ENCODE measurements around the gene KLHL26.

The KLHL26 gene

DNA sequence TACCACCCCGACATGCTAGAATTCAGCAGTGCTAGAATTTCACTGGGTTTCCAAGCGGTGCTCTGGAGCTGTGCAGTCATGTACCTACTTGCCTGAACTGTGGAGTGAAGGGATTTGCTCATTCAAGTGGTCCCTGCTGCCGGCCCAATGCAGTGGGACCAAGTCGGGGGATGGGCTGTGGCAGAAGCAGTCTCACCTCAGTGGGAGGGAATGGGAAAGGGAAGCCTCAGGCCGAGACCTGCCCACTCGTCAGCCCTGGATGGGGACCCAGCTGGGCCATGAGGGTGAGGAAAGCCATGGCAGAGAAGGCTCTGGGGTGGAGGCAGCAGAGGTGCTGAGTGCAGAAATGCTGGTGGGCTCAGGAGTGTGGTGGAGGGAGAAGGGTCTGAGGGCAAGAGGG, 14.9 kb downstream of the KLHL26 start:
- Mint-ChIP-seq H3K9me3 (no peaks in the 10 kb centered on the region), H3K4me3 (no peak overlapping the region), H3K36me3 (ENCODE audit: low read depth) (no peaks in the 10 kb centered on the region), H3K4me1 (peaks cover 69% of the 10 kb centered on the region), H3K27me3 (ENCODE audit: low read depth, poor library complexity) (peaks cover 3% of the 10 kb centered on the region), H3K27ac (no peak overlapping the region)
- no peak for DNase-seq
- TF ChIP-seq, protein P1, sequence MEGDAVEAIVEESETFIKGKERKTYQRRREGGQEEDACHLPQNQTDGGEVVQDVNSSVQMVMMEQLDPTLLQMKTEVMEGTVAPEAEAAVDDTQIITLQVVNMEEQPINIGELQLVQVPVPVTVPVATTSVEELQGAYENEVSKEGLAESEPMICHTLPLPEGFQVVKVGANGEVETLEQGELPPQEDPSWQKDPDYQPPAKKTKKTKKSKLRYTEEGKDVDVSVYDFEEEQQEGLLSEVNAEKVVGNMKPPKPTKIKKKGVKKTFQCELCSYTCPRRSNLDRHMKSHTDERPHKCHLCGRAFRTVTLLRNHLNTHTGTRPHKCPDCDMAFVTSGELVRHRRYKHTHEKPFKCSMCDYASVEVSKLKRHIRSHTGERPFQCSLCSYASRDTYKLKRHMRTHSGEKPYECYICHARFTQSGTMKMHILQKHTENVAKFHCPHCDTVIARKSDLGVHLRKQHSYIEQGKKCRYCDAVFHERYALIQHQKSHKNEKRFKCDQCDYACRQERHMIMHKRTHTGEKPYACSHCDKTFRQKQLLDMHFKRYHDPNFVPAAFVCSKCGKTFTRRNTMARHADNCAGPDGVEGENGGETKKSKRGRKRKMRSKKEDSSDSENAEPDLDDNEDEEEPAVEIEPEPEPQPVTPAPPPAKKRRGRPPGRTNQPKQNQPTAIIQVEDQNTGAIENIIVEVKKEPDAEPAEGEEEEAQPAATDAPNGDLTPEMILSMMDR (IDR thresholded peaks at IDR 0.05) = no peak

DNA sequence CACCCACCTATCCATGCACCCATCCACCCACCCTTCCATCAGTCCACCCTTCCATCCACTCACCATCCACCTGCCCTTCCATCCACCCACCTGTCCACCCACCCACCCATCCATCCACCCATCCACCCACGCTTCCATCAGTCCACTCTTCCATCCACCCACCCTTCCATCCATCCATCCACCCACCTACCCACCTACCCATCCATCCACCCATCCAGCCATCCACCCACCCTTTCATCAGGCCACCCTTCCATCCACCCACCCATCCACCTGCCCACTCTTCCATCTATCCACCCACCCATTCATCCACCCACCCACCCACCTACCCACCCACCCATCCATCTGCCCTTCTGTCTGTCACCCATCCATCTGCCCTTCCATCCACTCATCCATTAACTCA, 17.0 kb downstream of the KLHL26 start:
- DNase-seq = no peak
- H3K27me3 Mint-ChIP-seq (ENCODE audit: low read depth, poor library complexity) = peaks cover 7% of the 10 kb centered on the region
- TF ChIP-seq, protein P1 (IDR thresholded peaks at IDR 0.05) = no peak
- no peak overlapping the region for H3K4me3 Mint-ChIP-seq
- no peak overlapping the region for H3K27ac Mint-ChIP-seq
- no peaks in the 10 kb centered on the region for H3K36me3 Mint-ChIP-seq (ENCODE audit: low read depth)
- H3K4me1 Mint-ChIP-seq = peaks cover 68% of the 10 kb centered on the region
- no peaks in the 10 kb centered on the region for H3K9me3 Mint-ChIP-seq

DNA sequence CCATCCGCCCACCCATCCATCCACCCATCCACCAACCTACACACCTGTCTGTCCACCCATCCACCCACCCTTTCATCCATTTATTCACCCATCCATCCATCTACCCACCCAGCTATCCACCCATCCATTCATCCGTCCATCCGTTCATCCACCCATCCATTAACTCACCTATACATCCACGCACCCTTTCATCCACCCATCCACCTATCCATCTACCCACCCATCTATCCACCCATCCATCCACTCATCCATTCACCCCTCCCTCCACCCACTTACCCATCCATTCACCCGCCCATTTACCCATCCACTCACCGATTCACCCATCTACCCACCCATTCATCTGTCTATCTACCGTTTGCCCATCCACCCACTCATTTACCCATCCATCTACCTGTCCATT, 17.6 kb downstream of the KLHL26 start:
- Mint-ChIP-seq H3K27me3 (ENCODE audit: low read depth, poor library complexity) (peaks cover 12% of the 10 kb centered on the region), H3K27ac (no peak overlapping the region)

DNA sequence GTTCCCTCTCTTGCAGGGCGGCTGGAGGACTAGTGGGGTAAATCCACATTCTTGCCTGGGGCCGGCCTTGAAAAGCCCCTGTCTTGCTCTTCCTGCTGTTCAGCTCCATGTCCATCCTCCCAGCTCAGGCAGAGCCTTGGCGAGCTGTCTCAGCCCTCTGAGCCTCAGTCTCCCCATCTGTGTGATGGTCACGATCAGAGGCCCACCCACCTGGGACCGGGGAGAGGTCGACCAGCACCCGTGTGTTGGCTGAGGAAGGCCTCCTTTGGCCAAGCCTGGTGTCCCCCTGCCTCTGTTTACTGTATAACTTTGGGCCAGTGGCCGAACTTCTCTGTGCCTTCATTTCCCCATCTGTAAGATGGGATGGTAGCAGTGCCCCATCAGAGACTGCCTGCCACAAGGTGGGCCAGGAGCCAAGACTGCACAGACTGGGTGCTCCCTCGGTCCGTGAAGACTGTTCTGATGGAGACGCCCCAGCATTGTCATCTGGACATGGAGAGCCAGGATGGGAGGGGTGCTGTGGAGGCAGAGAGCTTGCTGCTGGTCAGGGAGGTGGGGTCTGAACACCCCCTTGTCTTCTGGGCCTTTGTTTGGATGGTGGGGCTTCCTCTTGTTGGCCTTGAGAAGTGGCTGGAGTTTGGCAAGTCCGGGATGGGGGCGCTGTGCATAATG, 18.5 kb downstream of the KLHL26 start:
- peaks cover 12% of the 10 kb centered on the region for H3K27me3 Mint-ChIP-seq (ENCODE audit: low read depth, poor library complexity)
- no peak overlapping the region for H3K4me3 Mint-ChIP-seq
- TF ChIP-seq, protein P1 (IDR thresholded peaks at IDR 0.05) = no peak
- DNase-seq = no peak
- H3K4me1 Mint-ChIP-seq = peaks cover 66% of the 10 kb centered on the region
- no peak overlapping the region for H3K27ac Mint-ChIP-seq
- H3K36me3 Mint-ChIP-seq (ENCODE audit: low read depth) = no peaks in the 10 kb centered on the region
- H3K9me3 Mint-ChIP-seq = no peaks in the 10 kb centered on the region

More for the DNA sequence above, 17.6 kb downstream of the KLHL26 start:
- Mint-ChIP-seq H3K4me3 (no peak overlapping the region), H3K9me3 (no peaks in the 10 kb centered on the region), H3K4me1 (peaks cover 68% of the 10 kb centered on the region), H3K36me3 (ENCODE audit: low read depth) (no peaks in the 10 kb centered on the region)
- DNase-seq = no peak
- TF ChIP-seq, protein P1 (IDR thresholded peaks at IDR 0.05) = no peak

DNA sequence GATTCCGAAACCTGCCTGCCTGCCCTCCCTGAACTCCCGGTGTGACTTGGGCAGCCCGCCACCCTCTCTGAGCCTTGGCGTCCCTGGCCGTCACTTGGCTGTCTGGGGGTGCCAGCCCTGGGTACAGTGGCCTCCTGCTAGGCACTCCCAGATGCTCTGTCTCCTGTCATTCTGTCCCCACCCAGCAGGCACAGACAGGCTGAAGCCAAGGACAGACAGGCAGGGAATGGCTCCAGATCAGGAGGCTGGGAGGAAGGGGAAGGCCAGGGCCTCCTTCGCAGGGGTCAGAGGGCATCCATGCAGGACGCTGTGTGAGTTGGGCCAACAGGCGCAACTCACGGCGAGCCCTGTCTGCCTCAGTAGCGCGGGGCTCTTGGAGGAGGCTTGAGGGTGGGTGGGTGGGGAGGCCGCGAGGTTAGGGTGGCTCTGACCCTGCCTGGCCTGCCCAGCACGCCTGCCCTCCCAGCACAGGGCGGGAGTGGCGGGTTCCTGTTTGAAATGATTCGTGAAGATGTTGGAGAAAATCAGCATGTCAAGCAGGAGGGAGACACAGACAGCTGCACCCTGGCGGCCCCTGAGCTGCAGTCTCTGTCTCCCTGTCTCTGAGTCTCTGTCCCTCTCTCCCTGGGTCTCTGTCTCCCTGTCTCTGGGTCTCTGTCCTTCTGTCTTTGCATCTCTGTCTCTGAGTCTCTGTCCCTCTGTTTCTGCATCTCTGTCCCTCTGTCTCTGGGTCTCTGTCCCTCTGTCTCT, 19.7 kb downstream of the KLHL26 start:
- Mint-ChIP-seq H3K27ac (no peak overlapping the region), H3K27me3 (ENCODE audit: low read depth, poor library complexity) (peaks cover 12% of the 10 kb centered on the region), H3K4me1 (peaks cover 65% of the 10 kb centered on the region), H3K4me3 (no peak overlapping the region), H3K9me3 (no peaks in the 10 kb centered on the region), H3K36me3 (ENCODE audit: low read depth) (no peaks in the 10 kb centered on the region)
- TF ChIP-seq, protein P1 (IDR thresholded peaks at IDR 0.05) = no peak
- no peak for DNase-seq

Measured in nephron progenitor cell (in vitro differentiated cells).